Fibroblast of gingiva (primary cell): ENCODE data around the gene NSL1.

Source experiments
- DNase-seq: peaks from one replicate; pipeline ENCODE4 v3.0.0-alpha.2; 2011; ENCODE audit warnings: low read depth

The NSL1 gene

DNA sequence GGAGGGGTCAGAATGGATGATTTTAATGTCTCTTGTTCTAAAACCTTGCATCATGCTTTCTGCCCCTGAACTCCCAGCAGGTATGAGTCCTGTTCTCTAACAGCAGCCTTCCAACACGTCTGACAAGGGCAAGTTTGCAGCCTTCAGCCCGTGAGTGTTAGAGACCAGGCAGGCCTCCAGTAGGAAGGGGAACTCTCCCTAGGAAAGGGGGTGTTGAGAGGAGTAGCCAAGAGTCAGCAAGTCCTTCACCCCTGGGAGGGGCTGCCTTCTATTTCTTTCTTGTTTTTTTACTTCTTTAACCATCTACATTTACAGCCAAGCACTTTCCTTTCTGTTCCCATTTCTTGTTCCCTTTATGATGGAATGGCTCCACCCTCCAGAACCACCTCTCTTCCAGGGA, 106.1 kb downstream of the NSL1 start:
- no peak for DNase-seq

DNA sequence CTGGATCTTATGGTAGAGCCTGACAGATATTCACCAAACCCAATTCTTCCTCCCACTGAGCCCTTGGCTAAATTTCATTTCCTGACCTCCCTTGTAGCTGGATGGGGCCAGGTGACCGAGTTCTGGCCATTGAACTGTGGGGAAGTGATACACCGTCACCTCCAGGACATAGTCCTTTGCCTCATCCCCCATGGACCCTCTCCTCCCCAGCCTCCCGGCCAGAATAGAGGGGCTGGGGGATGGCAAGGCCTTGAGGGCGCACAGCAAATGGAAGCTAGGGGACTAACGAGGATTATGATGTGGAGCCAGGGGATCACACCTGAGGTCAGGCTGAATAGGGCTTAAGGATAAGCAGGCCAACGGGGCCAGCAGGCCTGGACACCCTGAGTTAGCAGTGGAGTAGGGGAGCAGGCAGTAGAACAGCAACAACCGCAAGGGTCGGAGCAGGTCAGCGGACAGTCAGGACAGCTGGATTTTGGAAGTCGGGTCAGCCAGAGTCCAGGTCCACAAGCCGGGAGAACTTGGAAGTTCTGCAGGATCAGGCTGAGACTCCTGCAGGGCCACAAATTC, 107.0 kb downstream of the NSL1 start:
- DNase-seq = no peak

DNA sequence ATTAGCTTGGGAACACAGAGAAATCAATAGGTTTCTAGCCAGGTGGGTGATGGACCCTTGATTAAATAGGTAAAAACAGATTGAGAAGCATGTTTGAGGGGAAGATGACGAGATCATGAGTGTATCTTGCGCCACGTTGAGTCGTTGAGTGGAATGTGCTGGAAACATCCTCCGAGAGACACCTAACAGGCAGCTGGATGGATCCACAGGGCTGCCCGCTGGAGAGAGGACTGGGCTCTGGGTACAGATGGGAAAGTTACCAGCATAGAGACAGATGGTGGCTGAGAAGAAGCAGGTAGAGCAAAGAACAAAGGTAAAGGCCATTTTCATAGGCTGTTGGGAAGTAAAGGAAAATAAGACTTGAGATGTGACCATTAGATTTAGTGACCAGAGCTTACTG, 107.5 kb downstream of the NSL1 start:
- no peak for DNase-seq

DNA sequence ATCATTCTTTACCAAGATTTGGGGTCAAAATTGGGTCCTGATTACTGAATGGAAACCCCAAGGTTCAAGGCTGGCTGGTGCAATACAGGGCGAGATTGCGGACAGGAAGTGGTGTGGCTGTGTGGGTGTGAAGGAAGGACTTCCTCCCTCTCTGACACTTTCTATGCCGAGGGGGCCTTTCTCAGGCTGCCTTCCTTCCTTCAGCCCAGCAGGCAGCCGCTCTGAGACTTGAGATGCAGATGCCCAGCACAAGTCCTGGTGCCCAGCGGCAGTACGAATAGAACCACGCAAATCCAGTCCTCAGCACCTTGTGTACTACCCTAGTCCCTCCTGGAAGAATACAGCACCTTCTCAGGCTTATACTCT, 108.2 kb downstream of the NSL1 start:
- DNase-seq = no peak

DNA sequence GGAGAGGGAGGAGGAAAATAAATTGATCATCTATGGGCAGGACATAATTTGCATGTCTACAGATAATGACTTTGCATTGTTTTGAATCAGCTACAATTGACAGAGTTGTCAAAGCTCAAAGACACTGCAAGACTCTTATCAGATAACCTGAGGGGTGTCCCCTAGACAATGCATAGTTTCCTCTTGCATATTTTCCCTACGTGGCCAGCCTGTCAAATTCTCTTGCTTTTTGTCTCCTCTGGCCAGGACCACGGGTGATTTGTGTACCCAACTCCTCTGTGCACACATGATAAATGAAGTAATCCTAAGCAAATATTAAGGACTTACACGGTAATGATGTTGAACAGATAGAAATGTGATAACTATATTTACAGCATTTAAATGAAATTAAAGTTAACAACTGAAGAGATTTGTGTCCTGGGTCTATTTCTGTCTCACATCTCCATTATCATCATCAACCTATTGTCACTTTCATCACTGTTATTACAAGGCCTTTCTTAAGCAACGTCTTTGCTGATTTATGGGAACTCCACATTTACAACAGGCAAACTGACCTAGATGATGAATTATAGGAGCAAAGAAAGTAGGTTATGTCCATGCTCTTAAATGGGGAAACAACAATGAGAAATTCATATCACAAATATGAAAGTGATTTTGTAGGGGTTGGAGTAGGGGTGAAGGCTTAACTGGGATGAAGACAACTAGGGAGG, 110.7 kb downstream of the NSL1 start:
- no peak for DNase-seq

DNA sequence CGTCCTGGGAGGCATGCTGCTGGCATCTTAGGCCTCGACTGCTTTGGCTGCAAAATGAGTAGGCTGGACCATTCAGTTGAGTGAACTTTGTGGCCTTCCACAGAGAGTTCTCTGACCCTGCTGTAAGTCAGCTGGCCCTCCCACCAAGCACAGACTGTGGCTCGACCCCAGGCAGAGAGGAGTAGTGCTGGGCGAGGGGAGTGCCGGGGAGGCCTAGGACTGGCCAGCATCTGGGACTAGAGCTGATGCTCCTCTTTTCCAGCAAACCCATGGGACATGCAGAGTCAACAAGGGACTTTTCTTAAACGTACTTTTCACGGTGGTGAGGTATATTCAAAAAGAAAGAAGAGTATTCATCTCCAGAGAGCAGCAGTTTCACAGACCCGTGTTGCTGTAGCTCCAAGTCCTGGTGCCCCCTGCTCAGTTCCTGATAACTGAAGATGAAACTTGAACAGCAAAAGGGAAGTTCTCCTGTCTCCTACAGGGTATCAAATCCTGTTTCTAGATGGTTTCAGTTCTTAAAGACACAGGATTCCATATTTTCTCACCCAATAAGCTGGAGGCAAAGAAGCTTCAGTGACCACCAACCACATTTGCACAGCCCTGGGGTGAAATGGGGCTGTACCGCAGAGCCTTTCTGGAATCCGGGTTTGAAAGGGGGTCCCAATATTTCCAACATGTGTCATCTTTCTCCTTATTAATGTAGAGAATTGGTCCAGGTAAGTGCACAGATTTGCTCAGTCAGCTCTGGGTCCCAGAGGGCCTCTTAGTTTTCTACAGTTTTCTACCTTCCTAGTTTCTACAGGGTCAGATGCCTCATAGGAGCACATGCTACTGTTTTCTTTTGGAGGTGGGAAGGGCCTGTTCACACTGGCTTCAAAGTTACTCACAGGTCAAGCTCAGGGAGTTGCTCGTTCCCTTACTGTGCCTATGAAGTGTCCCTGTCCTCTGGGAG, 112.8 kb downstream of the NSL1 start:
- no peak for DNase-seq

DNA sequence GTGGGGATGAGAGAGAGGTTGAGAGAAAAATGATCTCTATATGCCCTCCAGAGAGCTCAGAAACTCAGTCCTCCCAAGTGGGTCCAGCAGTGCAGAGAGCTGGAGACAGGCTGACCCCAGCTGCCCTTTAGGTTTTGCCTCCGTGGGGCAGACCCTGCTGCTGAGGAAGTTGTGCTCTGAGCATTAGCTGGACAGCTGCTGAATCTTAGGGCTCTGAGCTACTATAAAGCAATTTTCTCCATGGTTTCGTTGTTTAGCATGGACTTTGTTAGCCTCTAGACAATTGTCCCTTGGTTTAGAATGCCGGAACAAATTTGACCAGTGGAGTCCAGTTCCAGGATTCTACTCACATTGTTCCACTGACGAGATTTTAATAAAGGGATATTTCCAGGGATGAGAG, 114.0 kb downstream of the NSL1 start:
- DNase-seq = no peak

DNA sequence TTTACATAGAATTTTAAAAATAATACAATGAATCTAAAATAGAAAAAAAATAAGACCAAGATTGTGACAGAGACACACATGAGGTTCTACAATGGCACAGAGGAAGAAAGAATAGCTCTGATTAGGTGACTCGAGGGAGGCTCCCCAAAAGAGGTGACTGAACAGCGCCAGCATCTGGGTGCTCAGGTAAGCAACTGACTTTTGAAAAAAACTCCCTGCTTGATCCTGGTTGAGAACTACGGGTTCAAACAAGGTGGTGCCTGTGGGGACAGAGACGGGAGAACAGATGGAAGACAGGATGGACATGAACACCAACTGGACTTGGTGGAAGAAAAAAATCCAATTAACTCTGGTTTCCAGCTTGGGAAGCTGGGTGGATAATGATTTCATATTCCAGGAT, 114.4 kb downstream of the NSL1 start:
- DNase-seq = no peak
